Prostate gland (tissue), 2 donors: ENCODE measurements around the gene HSD17B14.

ENCODE experiments used
- POLR2A ChIP-seq: fragments of 450-650 bp; IDR thresholded peaks from one replicate; pipeline ENCODE4 v1.6.1; 2016; ENCODE audit warnings: antibody characterized with exemption, mild to moderate bottlenecking
- TF ChIP-seq, protein P1 (sequence below), 4 experiments: fragments of 200-600 bp in 2 of 4; fragments of 450-650 bp in 2 of 4; sonication (generic) in 2 of 4; IDR thresholded peaks; 1 replicate in 3 of 4; 2 replicates in 1 of 4; pipeline ENCODE4 v1.5.1; 2016 to 2019; ENCODE audit warnings: antibody characterized with exemption in 4 of 4, mild to moderate bottlenecking in 2 of 4, moderate library complexity in 2 of 4

DNA sequence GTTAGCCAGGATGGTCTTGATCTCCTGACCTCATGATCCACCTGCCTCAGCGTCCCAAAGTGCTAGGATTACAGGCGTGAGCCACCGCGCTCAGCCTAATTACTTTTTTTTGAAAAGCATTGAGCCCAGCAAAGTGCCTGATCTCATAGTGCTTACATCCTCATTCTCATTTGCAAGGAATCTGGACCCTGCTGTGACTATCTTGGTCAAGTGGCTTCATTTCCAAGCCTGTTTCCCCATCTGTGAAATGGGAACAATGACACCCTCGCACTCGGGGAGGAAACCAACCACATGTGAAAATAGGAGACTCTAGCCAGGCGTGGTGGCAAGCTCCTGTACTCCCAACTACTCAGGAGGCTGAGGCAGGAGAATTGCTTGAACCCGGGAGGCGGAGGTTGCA, 33.8 kb upstream of the HSD17B14 start:
- TF ChIP-seq POLR2A: no peak
- TF ChIP-seq, protein P1, sequence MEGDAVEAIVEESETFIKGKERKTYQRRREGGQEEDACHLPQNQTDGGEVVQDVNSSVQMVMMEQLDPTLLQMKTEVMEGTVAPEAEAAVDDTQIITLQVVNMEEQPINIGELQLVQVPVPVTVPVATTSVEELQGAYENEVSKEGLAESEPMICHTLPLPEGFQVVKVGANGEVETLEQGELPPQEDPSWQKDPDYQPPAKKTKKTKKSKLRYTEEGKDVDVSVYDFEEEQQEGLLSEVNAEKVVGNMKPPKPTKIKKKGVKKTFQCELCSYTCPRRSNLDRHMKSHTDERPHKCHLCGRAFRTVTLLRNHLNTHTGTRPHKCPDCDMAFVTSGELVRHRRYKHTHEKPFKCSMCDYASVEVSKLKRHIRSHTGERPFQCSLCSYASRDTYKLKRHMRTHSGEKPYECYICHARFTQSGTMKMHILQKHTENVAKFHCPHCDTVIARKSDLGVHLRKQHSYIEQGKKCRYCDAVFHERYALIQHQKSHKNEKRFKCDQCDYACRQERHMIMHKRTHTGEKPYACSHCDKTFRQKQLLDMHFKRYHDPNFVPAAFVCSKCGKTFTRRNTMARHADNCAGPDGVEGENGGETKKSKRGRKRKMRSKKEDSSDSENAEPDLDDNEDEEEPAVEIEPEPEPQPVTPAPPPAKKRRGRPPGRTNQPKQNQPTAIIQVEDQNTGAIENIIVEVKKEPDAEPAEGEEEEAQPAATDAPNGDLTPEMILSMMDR (IDR thresholded peaks at IDR 0.05): no peak
